ENCODE results near the gene CELA3A.
A peak's percentile ranks its signal among the peaks of the same experiment; 100 is the strongest.

The CELA3A gene

DNA sequence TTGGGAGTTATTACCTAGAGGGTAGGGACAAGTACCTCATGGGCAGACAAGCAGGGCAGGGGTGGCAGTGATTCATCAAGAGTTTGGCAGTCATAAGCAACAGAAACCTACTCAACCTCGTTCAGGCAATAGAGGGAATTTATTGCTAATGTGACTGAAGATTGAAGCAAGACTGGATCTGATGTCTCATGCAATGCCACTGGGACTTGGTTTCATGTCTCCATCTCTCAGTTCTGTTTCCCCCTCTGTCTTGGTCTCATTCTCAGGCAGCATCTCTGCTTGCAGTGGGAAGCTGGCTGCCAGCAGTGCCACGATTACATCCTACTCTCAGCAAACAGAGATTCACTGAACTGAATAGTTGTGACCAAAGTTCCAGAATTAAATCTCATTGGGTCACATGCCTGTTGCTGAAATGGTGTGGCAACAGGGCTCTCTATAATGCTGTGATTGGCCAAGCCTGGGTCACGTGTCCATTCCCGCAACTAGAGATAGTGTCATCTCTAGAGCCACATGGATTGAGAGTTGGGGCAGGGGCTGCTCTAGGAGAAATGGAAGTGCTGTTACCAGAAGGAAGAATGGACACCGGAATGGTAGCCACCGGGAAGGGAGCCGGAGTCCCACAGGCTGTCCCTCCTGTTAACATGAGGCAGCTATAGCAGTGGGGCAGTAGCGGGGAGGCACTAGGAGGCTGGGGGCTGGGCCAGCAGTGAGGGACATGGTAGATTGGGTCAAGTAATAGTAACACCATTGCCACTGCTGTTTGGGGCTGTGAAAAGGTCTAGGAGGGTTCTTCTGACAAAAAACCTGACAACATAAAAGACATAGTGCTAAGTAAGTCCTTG, 47.1 kb downstream of the CELA3A start:
- H3K27ac Mint-ChIP-seq: peak overlapping the region; percentile 87

GRCh38 chr1:22050330-22050729, 48.9 kb downstream of the CELA3A start:
- no peak overlapping the region for H3K27ac Mint-ChIP-seq
- no peak overlapping the region for H3K4me3 Mint-ChIP-seq
- no peak for ATAC-seq
- peaks cover 2% of the 10 kb centered on the region for H3K9me3 Mint-ChIP-seq
- no peaks in the 10 kb centered on the region for H3K27me3 Mint-ChIP-seq
- peaks cover 3% of the 10 kb centered on the region for H3K36me3 Mint-ChIP-seq
- H3K4me1 Mint-ChIP-seq: peaks cover 47% of the 10 kb centered on the region

More for the DNA sequence above, 47.1 kb downstream of the CELA3A start:
- Mint-ChIP-seq H3K27me3 (no peaks in the 10 kb centered on the region), H3K36me3 (peaks cover 6% of the 10 kb centered on the region), H3K4me3 (peak overlapping the region; percentile 5), H3K4me1 (peaks cover 41% of the 10 kb centered on the region), H3K9me3 (peaks cover 4% of the 10 kb centered on the region)
- peak; percentile 54 for ATAC-seq

GRCh38 chr1:22051607-22052114, 50.2 kb downstream of the CELA3A start:
- Mint-ChIP-seq H3K36me3 (peaks cover 6% of the 10 kb centered on the region), H3K27ac (peak overlapping the region; percentile 91), H3K9me3 (no peaks in the 10 kb centered on the region), H3K4me1 (peaks cover 56% of the 10 kb centered on the region), H3K27me3 (no peaks in the 10 kb centered on the region), H3K4me3 (peak overlapping the region; percentile 83)
- no peak for ATAC-seq

DNA sequence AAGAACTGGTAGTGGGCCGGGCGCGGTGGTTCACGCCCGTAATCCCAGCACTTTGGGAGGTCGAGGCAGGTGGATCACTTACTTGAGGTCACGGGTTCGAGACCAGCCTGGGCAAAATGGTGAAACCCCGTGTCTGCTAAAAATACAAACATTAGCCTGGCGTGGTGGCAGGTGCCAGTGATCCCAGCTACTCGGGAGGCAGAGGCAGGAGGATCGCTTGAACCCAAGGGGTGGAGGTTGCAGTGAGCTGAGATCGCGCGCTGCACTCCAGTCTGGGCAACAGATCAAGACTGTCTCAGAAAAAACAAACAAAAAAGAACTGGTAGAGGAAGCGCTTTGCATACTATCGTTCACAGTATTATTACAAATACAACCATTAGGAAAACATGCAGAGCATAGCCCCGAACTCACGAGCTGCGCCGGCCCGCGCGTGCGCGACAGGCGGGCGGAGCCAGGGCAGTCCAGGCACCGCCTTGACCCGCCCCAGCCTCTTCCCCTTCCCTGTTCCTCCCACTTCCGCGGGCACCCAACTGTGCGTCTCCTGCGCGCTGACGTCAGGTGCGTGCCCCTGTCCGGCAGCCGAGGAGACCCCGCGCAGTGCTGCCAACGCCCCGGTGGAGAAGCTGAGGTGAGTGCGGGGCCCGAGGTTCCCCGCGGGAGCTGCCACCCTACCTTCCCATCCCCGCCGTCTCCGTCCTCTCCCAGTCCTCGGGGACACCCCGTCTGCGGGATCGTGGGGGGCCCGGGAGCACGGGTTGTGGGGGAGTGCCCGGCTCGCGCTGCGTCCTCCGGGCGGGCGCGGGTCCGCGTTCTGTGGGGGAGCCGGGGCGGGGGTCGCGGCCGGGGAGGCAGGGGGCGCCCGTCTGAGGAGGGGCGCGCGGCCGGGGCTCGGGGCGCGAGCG, 50.9 kb downstream of the CELA3A start, which contains the start of gene CDC42:
Gene CDC42 (plus strand): TSS at position 595 of the 902 bp plus-strand sequence. CDS start 25,770 bp downstream, outside the sequence.
- peak; percentile 96 for ATAC-seq
- peaks cover 6% of the 10 kb centered on the region for H3K36me3 Mint-ChIP-seq
- H3K27me3 Mint-ChIP-seq: no peaks in the 10 kb centered on the region
- H3K4me3 Mint-ChIP-seq: peak within 1 kb of the TSS; percentile 92
- H3K9me3 Mint-ChIP-seq: no peaks in the 10 kb centered on the region
- H3K4me1 Mint-ChIP-seq: peaks cover 63% of the 10 kb centered on the region
- H3K27ac Mint-ChIP-seq: peak within 1 kb of the TSS; percentile 91

DNA sequence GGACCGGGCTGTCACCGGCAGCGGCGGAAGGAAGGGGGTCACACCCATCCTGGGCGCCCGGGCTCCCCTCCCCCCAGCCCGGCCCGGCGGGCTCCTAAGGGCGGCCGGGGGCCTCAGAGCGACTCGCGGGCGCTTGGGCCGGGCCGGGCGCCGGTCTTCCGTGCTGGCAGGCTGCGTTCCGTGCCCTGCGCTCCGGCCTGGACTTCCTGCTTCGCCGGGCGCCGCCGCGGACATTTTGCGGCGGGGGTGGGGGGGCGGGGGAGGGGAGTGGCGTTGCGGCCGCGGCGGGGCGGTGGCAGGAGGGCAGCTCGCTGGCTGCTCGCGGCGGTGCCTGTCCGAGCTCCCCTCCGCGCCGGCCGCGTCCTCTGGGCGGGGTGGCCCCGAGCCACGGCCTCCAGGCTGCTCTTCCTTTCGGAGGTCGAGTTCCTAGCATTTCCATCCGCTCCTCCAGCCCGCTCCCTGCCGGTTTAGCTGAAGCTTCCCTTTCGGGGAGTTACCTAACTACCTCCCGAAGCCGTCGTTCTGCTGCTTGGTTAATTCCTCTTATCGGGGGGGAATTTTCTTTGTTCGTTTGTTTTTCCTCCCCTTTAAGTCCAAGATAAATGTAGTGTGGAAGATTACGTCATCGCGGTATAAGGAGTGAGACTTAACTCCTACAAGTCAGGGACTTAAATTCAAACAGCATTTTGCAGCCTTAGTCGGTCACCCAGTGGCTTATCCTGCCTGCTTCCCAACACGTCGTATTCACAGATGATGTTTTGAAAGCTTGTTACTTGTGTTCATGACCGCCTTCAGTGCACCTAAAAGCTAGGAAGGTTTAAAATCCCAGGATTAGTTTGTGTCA, 51.8 kb downstream of the CELA3A start:
- no peaks in the 10 kb centered on the region for H3K9me3 Mint-ChIP-seq
- peak; percentile 70 for ATAC-seq
- H3K4me1 Mint-ChIP-seq: peaks cover 64% of the 10 kb centered on the region
- peak overlapping the region; percentile 92 for H3K4me3 Mint-ChIP-seq
- H3K36me3 Mint-ChIP-seq: peaks cover 6% of the 10 kb centered on the region
- no peaks in the 10 kb centered on the region for H3K27me3 Mint-ChIP-seq
- peak overlapping the region; percentile 91 for H3K27ac Mint-ChIP-seq

DNA sequence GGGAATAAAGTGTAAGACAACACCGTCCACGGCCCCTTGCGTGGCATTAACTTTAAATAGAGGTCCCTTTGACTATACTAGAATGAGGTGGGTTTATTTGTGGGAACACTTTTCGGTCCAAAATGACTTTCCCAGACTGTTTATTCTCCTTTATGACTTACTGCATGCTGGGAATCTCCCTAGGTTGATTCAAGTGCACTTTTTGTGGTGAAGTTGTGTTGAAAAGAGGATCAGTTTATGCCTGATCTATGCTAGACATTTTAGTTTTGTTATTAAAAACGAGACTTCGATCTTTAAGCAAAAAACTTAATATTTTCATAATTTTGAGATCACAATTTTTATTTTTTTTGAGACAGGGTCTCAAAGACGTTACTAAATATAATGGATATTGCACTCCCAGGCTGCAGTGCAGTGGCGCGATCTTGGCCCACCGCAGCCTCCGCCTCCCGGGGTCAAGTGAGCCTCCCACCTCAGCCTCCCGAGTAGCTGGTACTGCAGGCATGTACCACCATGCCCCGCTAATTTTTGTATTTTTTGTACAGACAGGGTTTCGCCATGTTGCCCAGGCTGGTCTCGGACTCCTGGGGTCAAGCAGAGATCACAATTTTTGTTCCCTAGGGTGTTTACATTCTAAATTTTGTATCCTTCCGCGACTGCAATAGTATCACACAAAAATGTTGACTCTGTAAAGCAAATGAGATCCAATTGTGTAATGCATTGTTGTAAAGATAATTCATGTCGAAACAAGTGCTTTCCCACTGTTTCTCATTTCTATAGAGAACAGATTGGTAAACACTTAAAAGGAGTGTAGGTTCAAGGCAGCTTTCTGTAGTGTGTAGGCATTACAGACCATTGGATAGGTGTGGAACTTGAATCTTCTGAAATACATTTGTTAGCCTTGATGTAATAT, 52.7 kb downstream of the CELA3A start:
- peaks cover 6% of the 10 kb centered on the region for H3K36me3 Mint-ChIP-seq
- peak overlapping the region; percentile 91 for H3K27ac Mint-ChIP-seq
- no peaks in the 10 kb centered on the region for H3K27me3 Mint-ChIP-seq
- H3K9me3 Mint-ChIP-seq: no peaks in the 10 kb centered on the region
- peak overlapping the region; percentile 92 for H3K4me3 Mint-ChIP-seq
- no peak for ATAC-seq
- peaks cover 58% of the 10 kb centered on the region for H3K4me1 Mint-ChIP-seq

DNA sequence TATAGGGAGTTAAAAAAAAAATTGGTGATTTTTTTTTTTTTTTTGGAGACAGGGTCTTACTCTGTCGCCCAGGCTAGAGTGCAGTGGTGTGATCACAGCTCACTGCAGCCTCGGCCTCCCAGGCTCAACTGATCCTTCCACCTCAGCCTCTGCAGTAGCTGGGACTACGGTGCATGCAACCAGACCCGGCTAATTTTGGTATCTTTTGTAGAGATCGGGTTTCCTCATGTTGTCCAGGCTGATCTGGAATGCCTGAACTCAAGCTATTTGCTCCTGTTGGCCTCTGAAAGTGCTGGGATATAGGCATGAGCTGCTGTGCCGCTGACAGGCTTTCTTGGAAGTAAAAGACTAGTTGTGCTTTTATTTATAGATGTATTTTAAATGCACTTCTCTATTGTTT, 54.0 kb downstream of the CELA3A start:
- Mint-ChIP-seq H3K36me3 (peaks cover 6% of the 10 kb centered on the region), H3K27ac (peak overlapping the region; percentile 51), H3K27me3 (no peaks in the 10 kb centered on the region), H3K4me1 (peaks cover 65% of the 10 kb centered on the region), H3K4me3 (peak overlapping the region; percentile 63), H3K9me3 (no peaks in the 10 kb centered on the region)
- ATAC-seq: no peak

DNA sequence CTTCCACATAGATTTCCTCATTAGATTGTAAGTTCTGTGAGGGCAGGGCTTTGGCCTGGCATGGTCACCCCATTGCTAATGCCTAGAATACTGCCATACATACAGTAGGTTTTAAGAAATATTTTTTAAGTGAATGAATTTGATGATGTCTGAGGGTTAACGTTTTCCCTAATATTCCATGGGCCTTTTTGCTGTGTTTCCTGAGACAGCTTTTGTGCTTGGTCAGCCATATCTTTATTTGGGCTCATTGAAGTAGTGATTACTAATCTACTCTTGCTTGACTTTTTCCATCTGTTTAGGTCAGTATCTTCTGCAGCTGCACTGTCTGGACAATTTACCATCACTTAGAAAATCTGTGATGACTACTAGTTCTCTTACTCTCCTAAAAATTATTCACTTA, 54.6 kb downstream of the CELA3A start:
- H3K4me3 Mint-ChIP-seq: peak overlapping the region; percentile 60
- H3K4me1 Mint-ChIP-seq: peaks cover 71% of the 10 kb centered on the region
- ATAC-seq: no peak
- H3K9me3 Mint-ChIP-seq: no peaks in the 10 kb centered on the region
- peaks cover 6% of the 10 kb centered on the region for H3K36me3 Mint-ChIP-seq
- H3K27me3 Mint-ChIP-seq: no peaks in the 10 kb centered on the region
- peak overlapping the region; percentile 56 for H3K27ac Mint-ChIP-seq

GRCh38 chr1:22056936-22057335, 55.5 kb downstream of the CELA3A start:
- Mint-ChIP-seq H3K4me1 (peaks cover 72% of the 10 kb centered on the region), H3K36me3 (peaks cover 6% of the 10 kb centered on the region), H3K4me3 (peak overlapping the region; percentile 61), H3K9me3 (no peaks in the 10 kb centered on the region), H3K27me3 (no peaks in the 10 kb centered on the region), H3K27ac (no peak overlapping the region)
- ATAC-seq: no peak

GRCh38 chr1:22057861-22058260, 56.4 kb downstream of the CELA3A start:
- H3K4me1 Mint-ChIP-seq: peaks cover 78% of the 10 kb centered on the region
- ATAC-seq: no peak
- peaks cover 13% of the 10 kb centered on the region for H3K36me3 Mint-ChIP-seq
- H3K27me3 Mint-ChIP-seq: no peaks in the 10 kb centered on the region
- H3K4me3 Mint-ChIP-seq: no peak overlapping the region
- H3K9me3 Mint-ChIP-seq: no peaks in the 10 kb centered on the region
- no peak overlapping the region for H3K27ac Mint-ChIP-seq

Measured in stimulated activated memory B cell treated with anti-CD40 and anti-IgM and Interleukin-4, amounts not matched to agents 10 μg/mL and 1 μg/mL and 100 μg/mL, for 72 hours (primary cell).